ENCODE data around the gene FAIM.

The FAIM gene

GRCh38 chr3:138638641-138639040 is 30.1 kb downstream of the FAIM start:
- no peak for DNase-seq (ENCODE audit: low read depth)
- no peak overlapping the region for H3K4me3 ChIP-seq (ENCODE audit: low read depth, low read length)
- in situ Hi-C loops (cut with HindIII; ENCODE audit: low sequenced_read_pairs), result no loop called here
- TF ChIP-seq, protein P1, sequence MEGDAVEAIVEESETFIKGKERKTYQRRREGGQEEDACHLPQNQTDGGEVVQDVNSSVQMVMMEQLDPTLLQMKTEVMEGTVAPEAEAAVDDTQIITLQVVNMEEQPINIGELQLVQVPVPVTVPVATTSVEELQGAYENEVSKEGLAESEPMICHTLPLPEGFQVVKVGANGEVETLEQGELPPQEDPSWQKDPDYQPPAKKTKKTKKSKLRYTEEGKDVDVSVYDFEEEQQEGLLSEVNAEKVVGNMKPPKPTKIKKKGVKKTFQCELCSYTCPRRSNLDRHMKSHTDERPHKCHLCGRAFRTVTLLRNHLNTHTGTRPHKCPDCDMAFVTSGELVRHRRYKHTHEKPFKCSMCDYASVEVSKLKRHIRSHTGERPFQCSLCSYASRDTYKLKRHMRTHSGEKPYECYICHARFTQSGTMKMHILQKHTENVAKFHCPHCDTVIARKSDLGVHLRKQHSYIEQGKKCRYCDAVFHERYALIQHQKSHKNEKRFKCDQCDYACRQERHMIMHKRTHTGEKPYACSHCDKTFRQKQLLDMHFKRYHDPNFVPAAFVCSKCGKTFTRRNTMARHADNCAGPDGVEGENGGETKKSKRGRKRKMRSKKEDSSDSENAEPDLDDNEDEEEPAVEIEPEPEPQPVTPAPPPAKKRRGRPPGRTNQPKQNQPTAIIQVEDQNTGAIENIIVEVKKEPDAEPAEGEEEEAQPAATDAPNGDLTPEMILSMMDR (IDR thresholded peaks at IDR 0.05; ENCODE audit: low read depth, low read length, missing control alignments), result no peak

- DNase-seq (ENCODE audit: low read depth), result no peak
- TF ChIP-seq, protein P1 (IDR thresholded peaks at IDR 0.05; ENCODE audit: low read depth, low read length, missing control alignments), result no peak
- in situ Hi-C loops (cut with HindIII; ENCODE audit: low sequenced_read_pairs), result no loop called here
- H3K4me3 ChIP-seq (ENCODE audit: low read depth, low read length), result no peak overlapping the region
Measured at GRCh38 chr3:138640537-138640936, 32.0 kb downstream of the FAIM start.

- DNase-seq (ENCODE audit: low read depth), result no peak
- in situ Hi-C loops (cut with HindIII; ENCODE audit: low sequenced_read_pairs), result no loop called here
- H3K4me3 ChIP-seq (ENCODE audit: low read depth, low read length), result no peak overlapping the region
- TF ChIP-seq, protein P1 (IDR thresholded peaks at IDR 0.05; ENCODE audit: low read depth, low read length, missing control alignments), result no peak
Measured at GRCh38 chr3:138642226-138642926, 33.8 kb downstream of the FAIM start.

DNA sequence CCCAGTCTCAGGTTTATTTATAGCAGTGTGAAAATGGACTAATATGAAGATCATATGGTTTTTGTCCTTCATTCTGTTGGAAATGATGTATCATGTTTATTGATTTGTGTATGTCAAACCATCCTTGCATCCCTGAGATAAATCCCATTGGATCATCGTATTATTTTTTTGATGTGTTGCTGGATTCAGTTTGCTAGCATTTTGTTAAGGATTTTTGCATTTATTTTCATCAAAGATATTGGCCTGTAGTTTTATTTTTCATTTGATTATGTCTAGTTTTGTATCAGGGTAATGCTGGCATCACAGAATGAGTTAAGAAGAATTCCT is 34.3 kb downstream of the FAIM start:
- no peak overlapping the region for H3K4me3 ChIP-seq (ENCODE audit: low read depth, low read length)
- in situ Hi-C loops (cut with HindIII; ENCODE audit: low sequenced_read_pairs), result no loop called here
- TF ChIP-seq, protein P1 (IDR thresholded peaks at IDR 0.05; ENCODE audit: low read depth, low read length, missing control alignments), result no peak
- DNase-seq (ENCODE audit: low read depth), result no peak

DNA sequence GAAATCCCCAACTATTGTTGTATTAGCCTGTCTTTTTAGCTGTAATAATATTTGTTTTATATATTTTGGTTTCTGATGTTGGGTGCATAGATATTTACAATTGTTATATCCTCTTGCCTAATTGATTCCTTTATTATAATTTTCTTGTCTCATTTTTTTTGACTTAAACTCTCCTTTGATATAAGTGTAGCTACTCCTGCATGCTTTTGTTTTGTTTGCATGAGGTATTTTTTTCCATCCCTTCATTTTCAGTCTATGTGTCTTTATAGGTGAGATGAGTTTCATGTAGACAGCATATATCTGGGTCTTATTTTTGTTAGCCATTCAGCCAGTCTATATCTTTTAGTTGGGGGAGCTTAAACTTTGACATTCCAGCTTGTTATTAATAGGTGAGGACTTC is 37.4 kb downstream of the FAIM start:
- DNase-seq (ENCODE audit: low read depth), result no peak
- in situ Hi-C loops (cut with HindIII; ENCODE audit: low sequenced_read_pairs), result no loop called here
- TF ChIP-seq, protein P1 (IDR thresholded peaks at IDR 0.05; ENCODE audit: low read depth, low read length, missing control alignments), result no peak
- no peak overlapping the region for H3K4me3 ChIP-seq (ENCODE audit: low read depth, low read length)

DNA sequence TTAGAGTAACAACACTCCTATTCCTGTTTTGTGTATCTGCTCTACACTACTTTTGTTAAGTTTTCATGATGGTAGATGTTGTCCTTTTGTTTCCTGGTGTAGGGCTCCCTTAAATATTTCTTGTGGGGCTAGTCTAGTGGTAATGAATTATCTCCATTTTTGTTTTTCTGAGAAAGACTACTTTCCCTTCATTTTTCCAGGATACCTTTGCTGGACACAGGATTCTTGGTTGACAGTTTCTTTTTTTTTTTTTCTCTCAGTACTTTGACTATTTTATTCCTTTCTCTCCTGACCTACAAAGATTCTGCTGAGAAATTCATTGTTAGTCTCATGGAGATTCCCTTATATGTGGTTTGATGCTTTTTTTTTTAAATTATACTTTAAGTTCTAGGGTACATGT is 37.9 kb downstream of the FAIM start:
- TF ChIP-seq, protein P1 (IDR thresholded peaks at IDR 0.05; ENCODE audit: low read depth, low read length, missing control alignments), result no peak
- in situ Hi-C loops (cut with HindIII; ENCODE audit: low sequenced_read_pairs), result no loop called here
- H3K4me3 ChIP-seq (ENCODE audit: low read depth, low read length), result no peak overlapping the region
- no peak for DNase-seq (ENCODE audit: low read depth)
